HepG2 (cell line): ENCODE measurements around the gene HTRA2. TPM values are rescaled to one million over a fixed set of nuclear protein-coding genes. Genes with fewer than 3 reads are reported as not detected.

Experiments used
- BRCA1 ChIP-seq: sonication (generic); formaldehyde crosslinking; IDR thresholded peaks from 2 replicates; pipeline ENCODE4 v1.4.0; 2020; ENCODE audit warnings: missing genetic modification reagents
- NCOR1 ChIP-seq: fragments of 200-600 bp; sonication (generic); IDR thresholded peaks from 2 replicates; pipeline ENCODE4 v1.7.0; 2017; ENCODE audit warnings: antibody characterized with exemption, low read length, borderline replicate concordance
- NFYC ChIP-seq: IDR thresholded peaks from 2 replicates; pipeline ENCODE4 v1.6.1; 2016; ENCODE audit warnings: missing genetic modification reagents, missing compliant biosample characterization
- RBM22 ChIP-seq: fragments of 200-400 bp; formaldehyde crosslinking; optimal IDR thresholded peaks from 2 replicates; pipeline ENCODE3; 2017; ENCODE audit warnings: mild to moderate bottlenecking, low read length, moderate library complexity
- REL ChIP-seq: sonication (generic); formaldehyde crosslinking; conservative IDR thresholded peaks from 2 replicates; pipeline ENCODE4 v1.8.0; 2022; ENCODE audit warnings: mild to moderate bottlenecking, missing genetic modification reagents, moderate library complexity
- RFXANK ChIP-seq: IDR thresholded peaks from 2 replicates; pipeline ENCODE4 v1.6.1; 2016
- ZC3H4 ChIP-seq: sonication (generic); formaldehyde crosslinking; IDR thresholded peaks from 2 replicates; pipeline ENCODE4 v1.4.0; 2020; ENCODE audit warnings: missing genetic modification reagents, borderline replicate concordance
- ZFP90 ChIP-seq: sonication (generic); formaldehyde crosslinking; IDR thresholded peaks from 2 replicates; pipeline ENCODE4 v1.8.0; 2022; ENCODE audit warnings: missing genetic modification reagents, mild to moderate bottlenecking, inconsistent platforms, borderline replicate concordance
- ZNF337 ChIP-seq: sonication (generic); formaldehyde crosslinking; IDR thresholded peaks from 2 replicates; pipeline ENCODE4 v1.5.1; 2020; ENCODE audit warnings: missing genetic modification reagents, low read depth, mild to moderate bottlenecking, borderline replicate concordance
- polyA plus RNA-seq, 8 experiments: library from polyadenylated mRNA; depleted of rRNA in 3 of 8; stranded (reverse) in 7 of 8; unstranded in 1 of 8; fragments of >200 nt; fragmentation: Illumina TruSeq in 4 of 8; extraction: Trizol in 4 of 8; gene quantifications; 2 replicates each; pipeline versions ENCODE4 v1.2.1 to v1.2.3, GENCODE V29; 2011 to 2016; ENCODE audit warnings: low read depth in 4 of 8, missing spikeins in 1 of 8, mixed read lengths in 1 of 8; ENCODE audit not compliant: insufficient read depth in 1 of 8
- total RNA-seq, 5 experiments: library from RNA; depleted of rRNA; stranded (reverse); fragments of >200 nt; fragmentation: Illumina TruSeq; extraction: Trizol; gene quantifications; 2 replicates each; pipeline ENCODE4 v1.2.3, GENCODE V29; 2016; ENCODE audit warnings: low read depth in 1 of 5
- TF ChIP-seq, protein P1 (sequence below): sonication (generic); formaldehyde crosslinking; IDR thresholded peaks from 2 replicates; pipeline ENCODE4 v1.4.0; 2020; ENCODE audit warnings: mild to moderate bottlenecking, missing genetic modification reagents
- TF ChIP-seq, protein P2 (sequence below): sonication (generic); formaldehyde crosslinking; IDR thresholded peaks from 2 replicates; pipeline ENCODE4 v1.5.1; 2020; ENCODE audit warnings: missing genetic modification reagents, mild to moderate bottlenecking, borderline replicate concordance
- TF ChIP-seq, protein P3 (sequence below), 2 experiments: fragments of 450-650 bp in 1 of 2; sonication (generic) in 1 of 2; formaldehyde crosslinking in 1 of 2; IDR thresholded peaks; 2 replicates each; pipeline versions ENCODE4 v1.6.1 to v1.8.0; 2016 to 2022; ENCODE audit warnings: antibody characterized with exemption in 1 of 2, mild to moderate bottlenecking in 1 of 2, missing genetic modification reagents in 1 of 2

The HTRA2 gene
- total and polyA plus RNA-seq, 2 of the 13 experiments (the other 11 are each of a cell fraction or from before 2014, with no cell fraction given), result 47.7 to 50.3 TPM

DNA sequence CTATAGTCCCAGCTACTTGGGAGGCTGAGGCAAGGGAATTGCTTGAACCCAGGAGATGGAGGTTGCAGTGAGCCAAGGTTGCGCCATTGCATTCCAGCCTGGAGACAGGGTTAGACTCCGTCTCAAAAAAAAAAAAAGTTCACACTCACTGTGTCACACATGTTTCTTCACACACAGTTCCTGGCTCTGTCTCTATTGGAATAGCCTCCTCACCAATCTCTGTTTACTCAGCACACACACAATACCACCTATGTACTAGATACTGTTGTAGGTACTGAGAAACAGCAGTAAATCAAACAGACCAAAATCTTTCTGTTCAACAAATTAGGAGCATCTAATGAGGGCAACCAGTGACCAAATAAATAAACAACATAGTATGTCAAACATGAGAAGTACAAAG is 43.6 kb upstream of the HTRA2 start (continued):
- TF ChIP-seq, protein P1, sequence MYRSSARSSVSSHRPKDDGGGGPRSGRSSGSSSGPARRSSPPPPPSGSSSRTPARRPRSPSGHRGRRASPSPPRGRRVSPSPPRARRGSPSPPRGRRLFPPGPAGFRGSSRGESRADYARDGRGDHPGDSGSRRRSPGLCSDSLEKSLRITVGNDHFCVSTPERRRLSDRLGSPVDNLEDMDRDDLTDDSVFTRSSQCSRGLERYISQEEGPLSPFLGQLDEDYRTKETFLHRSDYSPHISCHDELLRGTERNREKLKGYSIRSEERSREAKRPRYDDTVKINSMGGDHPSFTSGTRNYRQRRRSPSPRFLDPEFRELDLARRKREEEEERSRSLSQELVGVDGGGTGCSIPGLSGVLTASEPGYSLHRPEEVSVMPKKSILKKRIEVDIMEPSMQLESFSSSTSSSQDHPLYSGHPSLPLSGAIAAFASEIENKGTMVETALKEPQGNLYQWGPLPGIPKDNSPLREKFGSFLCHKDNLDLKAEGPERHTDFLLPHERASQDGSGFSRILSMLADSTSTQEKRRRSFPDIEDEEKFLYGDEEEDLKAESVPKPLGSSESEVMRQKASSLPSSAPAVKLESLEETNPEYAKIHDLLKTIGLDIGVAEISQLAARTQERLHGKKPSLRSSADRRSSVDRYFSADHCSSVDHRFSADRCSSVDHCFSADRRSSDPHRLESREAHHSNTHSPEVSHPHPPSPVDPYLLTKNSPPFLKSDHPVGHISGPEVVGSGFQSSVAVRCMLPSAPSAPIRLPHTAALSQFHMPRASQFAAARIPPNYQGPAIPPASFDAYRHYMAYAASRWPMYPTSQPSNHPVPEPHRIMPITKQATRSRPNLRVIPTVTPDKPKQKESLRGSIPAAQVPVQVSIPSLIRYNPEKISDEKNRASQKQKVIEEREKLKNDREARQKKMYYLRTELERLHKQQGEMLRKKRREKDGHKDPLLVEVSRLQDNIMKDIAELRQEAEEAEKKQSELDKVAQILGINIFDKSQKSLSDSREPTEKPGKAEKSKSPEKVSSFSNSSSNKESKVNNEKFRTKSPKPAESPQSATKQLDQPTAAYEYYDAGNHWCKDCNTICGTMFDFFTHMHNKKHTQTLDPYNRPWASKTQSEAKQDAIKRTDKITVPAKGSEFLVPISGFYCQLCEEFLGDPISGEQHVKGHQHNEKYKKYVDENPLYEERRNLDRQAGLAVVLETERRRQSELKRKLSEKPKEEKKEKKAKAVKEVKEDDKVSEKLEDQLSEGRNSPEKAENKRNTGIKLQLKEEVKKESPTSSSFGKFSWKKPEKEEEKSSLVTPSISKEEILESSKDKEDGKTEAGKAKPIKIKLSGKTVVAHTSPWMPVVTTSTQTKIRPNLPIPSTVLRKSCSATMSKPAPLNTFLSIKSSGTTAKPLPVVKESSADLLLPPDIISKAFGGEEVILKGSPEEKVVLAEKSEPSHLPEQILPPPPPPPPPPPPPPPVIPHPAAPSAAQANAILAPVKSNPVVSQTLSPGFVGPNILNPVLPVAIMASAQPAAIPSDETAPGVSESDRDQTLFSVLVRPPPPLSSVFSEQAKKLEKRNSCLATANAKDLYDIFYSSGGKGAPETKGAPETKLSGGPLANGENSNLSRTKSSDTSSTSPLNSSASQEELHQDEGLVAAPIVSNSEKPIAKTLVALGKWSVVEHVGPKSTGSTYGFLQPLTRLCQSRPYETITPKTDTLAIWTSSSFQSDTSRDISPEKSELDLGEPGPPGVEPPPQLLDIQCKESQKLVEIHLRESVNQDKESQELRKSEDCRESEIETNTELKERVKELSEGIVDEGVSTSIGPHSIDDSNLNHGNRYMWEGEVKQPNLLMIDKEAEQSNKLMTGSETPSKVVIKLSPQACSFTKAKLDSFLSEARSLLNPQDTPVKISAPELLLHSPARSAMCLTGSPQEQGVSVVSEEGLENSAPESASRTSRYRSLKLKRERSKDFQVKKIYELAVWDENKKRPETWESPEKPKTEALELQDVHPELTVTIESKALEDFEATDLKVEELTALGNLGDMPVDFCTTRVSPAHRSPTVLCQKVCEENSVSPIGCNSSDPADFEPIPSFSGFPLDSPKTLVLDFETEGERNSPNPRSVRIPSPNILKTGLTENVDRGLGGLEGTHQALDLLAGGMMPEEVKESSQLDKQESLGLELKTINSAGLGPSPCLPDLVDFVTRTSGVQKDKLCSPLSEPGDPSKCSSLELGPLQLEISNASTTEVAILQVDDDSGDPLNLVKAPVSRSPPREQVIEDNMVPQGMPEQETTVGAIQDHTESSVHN, result no peak
- TF ChIP-seq ZNF337 (CRISPR knock-in tag) (no peak), BRCA1 (CRISPR knock-in tag) (no peak), RFXANK (CRISPR knock-in tag) (no peak), ZFP90 (CRISPR knock-in tag) (no peak), REL (CRISPR knock-in tag) (no peak), NCOR1 (no peak), RBM22 (no peak), NFYC (CRISPR knock-in tag) (no peak; the same call in 1 of the 2 replicates), ZC3H4 (CRISPR knock-in tag) (no peak)
- TF ChIP-seq, protein P2, sequence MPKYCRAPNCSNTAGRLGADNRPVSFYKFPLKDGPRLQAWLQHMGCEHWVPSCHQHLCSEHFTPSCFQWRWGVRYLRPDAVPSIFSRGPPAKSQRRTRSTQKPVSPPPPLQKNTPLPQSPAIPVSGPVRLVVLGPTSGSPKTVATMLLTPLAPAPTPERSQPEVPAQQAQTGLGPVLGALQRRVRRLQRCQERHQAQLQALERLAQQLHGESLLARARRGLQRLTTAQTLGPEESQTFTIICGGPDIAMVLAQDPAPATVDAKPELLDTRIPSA, result no peak
- TF ChIP-seq, protein P3, sequence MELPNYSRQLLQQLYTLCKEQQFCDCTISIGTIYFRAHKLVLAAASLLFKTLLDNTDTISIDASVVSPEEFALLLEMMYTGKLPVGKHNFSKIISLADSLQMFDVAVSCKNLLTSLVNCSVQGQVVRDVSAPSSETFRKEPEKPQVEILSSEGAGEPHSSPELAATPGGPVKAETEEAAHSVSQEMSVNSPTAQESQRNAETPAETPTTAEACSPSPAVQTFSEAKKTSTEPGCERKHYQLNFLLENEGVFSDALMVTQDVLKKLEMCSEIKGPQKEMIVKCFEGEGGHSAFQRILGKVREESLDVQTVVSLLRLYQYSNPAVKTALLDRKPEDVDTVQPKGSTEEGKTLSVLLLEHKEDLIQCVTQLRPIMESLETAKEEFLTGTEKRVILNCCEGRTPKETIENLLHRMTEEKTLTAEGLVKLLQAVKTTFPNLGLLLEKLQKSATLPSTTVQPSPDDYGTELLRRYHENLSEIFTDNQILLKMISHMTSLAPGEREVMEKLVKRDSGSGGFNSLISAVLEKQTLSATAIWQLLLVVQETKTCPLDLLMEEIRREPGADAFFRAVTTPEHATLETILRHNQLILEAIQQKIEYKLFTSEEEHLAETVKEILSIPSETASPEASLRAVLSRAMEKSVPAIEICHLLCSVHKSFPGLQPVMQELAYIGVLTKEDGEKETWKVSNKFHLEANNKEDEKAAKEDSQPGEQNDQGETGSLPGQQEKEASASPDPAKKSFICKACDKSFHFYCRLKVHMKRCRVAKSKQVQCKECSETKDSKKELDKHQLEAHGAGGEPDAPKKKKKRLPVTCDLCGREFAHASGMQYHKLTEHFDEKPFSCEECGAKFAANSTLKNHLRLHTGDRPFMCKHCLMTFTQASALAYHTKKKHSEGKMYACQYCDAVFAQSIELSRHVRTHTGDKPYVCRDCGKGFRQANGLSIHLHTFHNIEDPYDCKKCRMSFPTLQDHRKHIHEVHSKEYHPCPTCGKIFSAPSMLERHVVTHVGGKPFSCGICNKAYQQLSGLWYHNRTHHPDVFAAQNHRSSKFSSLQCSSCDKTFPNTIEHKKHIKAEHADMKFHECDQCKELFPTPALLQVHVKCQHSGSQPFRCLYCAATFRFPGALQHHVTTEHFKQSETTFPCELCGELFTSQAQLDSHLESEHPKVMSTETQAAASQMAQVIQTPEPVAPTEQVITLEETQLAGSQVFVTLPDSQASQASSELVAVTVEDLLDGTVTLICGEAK (IDR thresholded peaks at IDR 0.05), result no peak
- TF ChIP-seq, protein P3 (CRISPR knock-in tag; IDR thresholded peaks at IDR 0.05), result no peak
